HG02798 (cell line): ENCODE measurements around the gene ANTXR1.

Source experiments
- ATAC-seq: cut with Tn5 transposase; IDR thresholded peaks from one replicate; pipeline ENCODE4 v1.9.1; 2021; ENCODE audit warnings: mild to moderate bottlenecking; ENCODE audit not compliant: unreplicated experiment, poor library complexity

The ANTXR1 gene

GRCh38 chr2:69195706-69196105 lies 182.7 kb downstream of the ANTXR1 start:
- ATAC-seq: no peak

- no peak for ATAC-seq
Measured at GRCh38 chr2:69196327-69197117, 183.5 kb downstream of the ANTXR1 start.

DNA sequence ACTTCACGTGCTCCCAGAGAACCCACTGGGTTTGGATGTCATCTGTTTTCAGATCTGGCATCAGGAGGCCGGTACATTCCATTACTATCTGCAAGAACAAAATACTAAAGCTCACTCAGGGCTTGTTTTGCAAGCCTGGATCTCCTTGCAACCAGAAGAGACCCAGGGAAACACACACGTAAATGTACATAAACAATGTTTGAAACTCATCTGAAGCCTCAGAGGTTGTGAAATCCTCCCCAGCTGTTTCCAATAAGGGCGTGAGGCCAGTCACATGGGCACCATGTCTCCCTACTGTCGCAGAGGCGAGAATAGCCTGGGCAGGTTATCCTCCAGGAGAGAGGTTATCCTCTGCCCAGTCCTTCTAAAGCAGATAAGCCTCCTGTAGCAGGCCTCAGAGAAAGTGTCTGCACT lies 187.1 kb downstream of the ANTXR1 start:
- no peak for ATAC-seq

GRCh38 chr2:69201259-69201658 lies 188.3 kb downstream of the ANTXR1 start:
- ATAC-seq: no peak

- no peak for ATAC-seq
Measured at GRCh38 chr2:69202327-69202726, 189.3 kb downstream of the ANTXR1 start.

DNA sequence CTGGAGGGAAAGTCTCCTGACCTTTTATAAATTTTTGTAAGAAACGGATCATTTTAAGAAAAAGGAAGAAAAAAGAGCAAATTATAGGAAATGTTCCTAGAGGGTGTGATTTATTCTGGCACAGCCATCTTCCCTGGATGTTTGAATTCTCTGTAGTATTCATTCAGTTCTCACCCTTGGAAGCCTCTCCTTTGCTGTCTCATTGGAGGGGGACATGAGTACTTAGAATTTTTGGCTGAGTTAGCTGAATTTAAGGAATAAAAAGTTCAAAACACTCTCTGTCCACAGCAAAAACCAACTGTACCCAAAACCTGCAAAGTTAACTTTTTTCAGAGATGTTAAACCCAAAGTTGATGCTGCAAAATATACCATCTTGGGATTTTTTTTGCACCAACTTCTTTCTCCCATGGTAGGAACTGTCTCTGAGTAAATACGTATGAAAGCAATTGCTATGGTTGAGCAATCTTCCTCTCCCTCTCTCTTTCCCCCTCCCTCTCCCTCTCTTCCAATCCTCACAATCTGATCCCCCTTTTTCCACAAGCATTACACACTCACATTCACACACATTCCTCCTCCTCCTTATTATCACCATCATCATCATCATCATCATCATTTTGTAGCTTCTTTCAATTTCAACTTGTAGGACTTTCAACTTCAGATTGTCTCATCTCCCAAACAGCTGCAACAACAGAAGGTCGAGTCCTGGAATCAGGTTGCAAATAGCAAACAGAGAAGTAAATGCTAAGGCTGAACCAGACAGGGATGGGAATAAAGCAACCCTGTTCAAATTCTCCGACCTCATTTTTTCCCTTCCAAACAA lies 190.4 kb downstream of the ANTXR1 start:
- no peak for ATAC-seq

GRCh38 chr2:69204654-69205053 lies 191.7 kb downstream of the ANTXR1 start:
- no peak for ATAC-seq

DNA sequence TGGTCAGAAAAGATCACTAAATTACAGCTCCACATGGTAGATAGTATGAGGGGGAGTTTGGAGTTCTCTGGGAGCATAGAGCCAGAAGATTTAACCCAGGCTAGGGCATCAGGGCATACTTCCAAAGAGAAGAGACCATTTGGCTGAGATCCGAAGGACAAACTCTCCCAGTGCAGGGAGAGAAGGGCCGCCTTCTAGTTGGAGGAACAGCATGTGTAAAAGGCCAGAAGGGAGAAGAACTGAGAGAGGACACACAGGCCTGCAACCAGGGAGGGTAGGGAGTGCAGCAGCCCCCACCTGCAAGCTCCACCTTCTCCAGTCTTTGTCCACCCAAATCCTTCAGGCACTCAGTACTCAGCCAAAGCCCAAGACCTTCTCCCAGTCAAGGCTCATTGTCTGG lies 192.1 kb downstream of the ANTXR1 start:
- ATAC-seq: no peak

GRCh38 chr2:69205491-69205890 lies 192.5 kb downstream of the ANTXR1 start:
- no peak for ATAC-seq

DNA sequence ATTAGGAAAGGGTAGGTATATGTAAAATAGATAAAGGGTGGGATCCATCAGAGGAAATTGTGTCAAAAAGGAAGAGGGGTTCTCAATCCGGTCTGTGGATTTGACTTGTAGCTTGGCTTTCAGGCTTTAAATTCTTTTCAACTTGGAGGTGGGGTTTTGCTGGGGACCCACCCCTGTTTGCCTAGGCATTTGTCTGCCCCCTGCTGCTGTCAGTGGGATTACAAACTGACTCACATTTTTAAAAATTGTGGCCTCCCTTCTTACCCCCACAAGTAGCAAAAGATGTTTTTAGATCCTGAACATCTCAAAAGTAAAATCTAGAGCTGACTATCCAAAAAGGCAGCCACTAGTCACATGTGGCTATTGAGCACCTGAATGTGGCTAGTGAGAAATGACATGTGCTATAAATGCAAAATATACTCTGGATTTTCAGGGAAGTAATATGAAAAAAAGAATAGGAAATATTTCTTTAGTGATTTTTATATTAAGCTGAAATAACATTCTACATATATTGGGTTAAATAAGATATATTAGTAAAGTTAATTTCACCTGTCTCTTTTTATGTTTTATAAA lies 195.1 kb downstream of the ANTXR1 start:
- ATAC-seq: no peak

- no peak for ATAC-seq
Measured at GRCh38 chr2:69209482-69209881, 196.5 kb downstream of the ANTXR1 start.

- ATAC-seq: no peak
Measured at GRCh38 chr2:69210385-69210784, 197.4 kb downstream of the ANTXR1 start.

DNA sequence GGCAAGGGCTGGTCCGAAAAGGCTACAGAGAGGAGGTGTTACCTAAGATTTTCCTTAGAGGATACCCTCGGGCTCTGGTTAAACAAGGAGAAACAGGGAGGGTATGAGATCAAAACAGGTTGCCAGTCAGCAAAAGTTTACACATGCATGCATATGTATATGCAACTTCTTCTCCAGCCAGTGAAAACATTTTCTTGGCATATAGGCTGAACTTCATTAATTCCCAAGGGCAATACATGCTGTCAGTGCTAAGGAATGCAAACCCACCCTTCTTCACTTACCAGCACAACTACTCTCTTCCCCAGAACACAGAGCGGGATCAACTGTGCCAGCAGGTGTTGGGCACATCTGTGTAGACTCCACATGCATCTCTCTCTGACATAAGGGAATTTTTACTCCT lies 198.1 kb downstream of the ANTXR1 start:
- no peak for ATAC-seq

DNA sequence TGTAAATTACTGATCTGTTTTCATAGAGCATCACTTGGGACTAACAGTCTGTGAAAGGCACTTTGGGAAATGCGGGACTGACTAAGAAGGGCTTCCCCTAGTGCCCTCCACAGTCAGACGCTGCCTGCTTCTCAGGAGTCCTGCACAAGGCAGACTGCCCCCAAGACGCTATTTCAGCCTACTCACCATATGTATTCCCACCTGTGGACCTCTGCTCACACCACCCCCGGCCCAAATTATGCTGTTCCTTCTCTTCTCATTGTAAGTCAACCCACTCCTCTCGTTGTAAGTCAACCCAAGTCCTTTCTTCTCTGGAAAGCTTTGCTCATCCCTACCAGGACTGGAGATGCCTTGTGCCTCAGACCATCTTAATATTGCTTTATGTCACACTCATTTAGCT lies 198.7 kb downstream of the ANTXR1 start:
- ATAC-seq: no peak

GRCh38 chr2:69212238-69213028 lies 199.5 kb downstream of the ANTXR1 start:
- ATAC-seq: no peak

GRCh38 chr2:69213201-69213600 lies 200.2 kb downstream of the ANTXR1 start:
- no peak for ATAC-seq

GRCh38 chr2:69213782-69214181 lies 200.8 kb downstream of the ANTXR1 start:
- ATAC-seq: no peak

DNA sequence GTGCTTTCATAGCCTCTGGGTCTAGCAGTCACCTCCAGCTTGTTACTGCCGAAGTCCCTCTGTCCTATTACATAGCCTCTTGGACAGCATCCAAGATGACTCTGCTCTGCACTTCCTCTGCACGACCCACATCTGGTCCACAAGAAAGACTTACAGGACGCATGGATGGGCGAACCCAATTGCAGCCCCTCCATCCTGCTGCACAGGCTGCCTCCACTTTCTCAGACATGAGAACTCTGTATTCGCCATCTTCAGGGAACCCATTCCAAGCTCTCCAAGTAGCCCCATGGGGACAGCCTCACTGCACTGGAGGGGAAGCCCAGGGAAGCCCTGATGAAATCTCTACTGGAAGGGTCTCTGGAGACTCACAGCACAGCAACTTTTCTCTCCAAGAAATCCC lies 201.9 kb downstream of the ANTXR1 start:
- no peak for ATAC-seq

DNA sequence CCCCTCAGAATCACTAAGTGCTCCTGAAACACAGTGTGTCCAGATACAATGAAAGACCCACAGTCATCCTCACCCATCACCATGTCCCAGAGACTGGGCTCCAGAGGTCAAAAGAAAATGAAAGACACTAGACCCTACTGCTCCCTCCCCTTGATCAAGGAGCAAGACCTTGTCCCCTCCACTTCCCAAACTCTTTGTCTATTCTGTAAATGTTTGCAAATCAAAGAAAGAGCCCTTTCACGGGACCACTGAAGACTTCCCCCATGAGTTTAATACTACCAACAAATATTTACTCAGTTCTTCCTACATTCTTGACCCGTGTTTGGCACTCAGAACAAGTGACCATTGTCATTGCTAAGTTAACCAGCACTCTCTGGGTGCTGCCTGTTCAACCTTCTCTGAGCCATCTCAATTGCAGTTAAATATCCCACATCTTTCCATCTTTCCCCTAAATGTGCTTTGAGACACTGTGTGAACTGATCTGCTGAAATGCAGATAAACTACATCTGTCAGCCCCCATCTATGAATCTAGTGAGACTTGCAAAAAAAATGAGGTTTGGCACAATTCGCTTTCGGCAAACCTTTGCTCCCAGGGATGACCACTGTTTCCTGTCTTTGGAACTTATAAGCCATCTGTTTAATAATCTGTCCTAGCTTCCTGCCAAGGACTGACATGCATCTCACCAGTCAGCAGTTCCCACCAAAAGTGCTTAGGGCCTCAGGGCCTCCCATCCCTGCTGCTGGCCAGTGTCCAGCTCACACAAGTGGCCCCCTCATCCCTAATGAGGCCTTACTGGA lies 203.8 kb downstream of the ANTXR1 start:
- ATAC-seq: no peak
